GM21381 (cell line): ENCODE measurements around the gene ASPSCR1.

Source experiments
- ATAC-seq: cut with Tn5 transposase; IDR thresholded peaks from one replicate; pipeline ENCODE4 v1.9.1; 2021; ENCODE audit warnings: mild to moderate bottlenecking, moderate library complexity; ENCODE audit not compliant: unreplicated experiment

Gene ASPSCR1

DNA sequence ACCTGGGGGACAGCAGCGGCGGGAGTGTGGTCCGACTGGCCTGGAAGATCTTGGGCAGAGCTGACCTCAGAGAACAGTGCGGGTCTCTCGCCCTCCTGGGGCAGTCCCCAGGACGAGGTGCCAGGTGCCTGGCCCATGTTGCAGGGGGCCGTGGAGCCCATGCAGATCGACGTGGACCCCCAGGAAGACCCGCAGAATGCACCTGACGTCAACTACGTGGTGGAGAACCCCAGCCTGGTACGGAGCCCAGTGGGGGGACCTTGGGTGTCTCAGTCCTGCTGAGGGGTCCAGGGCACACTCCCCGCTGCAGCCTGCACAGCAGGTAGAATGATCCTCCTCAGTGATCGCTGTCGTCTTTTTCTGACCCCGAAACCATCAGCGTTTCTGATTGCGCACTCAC lies 75.7 kb downstream of the ASPSCR1 start:
- no peak for ATAC-seq

DNA sequence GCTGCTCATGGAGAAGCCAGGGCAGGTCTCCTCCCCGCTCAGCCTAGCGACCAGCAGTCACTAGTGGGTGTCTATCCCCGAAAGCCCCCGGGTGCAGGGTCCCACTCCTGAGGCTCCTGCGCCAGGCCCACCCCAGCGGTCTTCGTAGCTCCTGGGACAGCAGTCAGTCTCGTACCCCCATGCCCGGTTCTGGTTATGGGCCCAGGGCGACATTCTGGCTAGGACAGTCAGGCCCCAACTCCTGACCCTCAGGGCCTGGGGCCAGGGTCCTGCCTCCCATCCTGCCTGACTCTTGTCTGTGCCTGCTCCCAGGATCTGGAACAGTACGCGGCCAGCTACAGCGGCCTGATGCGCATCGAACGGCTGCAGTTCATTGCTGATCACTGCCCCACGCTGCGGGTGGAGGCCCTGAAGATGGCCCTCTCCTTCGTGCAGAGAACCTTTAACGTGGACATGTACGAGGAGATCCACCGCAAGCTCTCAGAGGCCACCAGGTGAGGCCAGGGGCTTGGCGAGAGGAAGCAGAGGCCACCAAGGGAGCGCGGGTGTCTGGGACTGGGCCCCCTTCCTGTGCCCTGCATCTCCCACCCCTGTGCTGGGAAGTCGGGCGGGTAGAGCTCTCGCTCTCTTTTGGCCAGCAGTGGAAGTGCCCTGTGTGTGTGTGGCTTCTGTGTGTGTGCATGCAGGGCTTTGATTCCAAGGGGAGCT lies 76.3 kb downstream of the ASPSCR1 start:
- no peak for ATAC-seq

DNA sequence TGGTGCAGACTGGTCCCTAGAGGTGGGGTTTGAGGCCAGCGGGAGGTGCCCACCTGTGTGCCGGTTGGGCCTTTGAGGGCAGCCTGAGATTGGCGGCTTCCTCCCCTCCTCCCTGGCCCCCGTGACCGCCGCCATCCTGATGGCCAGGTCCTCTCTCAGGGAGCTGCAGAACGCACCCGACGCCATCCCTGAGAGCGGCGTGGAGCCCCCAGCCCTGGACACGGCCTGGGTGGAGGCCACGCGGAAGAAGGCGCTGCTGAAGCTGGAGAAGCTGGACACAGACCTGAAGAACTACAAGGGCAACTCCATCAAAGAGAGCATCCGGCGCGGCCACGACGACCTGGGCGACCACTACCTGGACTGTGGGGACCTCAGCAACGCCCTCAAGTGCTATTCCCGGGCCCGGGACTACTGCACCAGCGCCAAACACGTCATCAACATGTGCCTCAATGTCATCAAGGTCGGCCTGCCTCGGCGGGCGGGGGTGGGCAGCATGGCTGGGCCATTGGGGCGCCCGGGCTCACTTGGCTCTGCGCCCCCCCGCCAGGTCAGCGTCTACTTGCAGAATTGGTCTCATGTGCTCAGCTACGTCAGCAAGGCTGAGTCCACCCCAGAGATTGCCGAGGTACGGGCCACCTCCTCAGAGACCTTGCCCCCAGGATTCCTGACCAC lies 77.1 kb downstream of the ASPSCR1 start:
- ATAC-seq: no peak

DNA sequence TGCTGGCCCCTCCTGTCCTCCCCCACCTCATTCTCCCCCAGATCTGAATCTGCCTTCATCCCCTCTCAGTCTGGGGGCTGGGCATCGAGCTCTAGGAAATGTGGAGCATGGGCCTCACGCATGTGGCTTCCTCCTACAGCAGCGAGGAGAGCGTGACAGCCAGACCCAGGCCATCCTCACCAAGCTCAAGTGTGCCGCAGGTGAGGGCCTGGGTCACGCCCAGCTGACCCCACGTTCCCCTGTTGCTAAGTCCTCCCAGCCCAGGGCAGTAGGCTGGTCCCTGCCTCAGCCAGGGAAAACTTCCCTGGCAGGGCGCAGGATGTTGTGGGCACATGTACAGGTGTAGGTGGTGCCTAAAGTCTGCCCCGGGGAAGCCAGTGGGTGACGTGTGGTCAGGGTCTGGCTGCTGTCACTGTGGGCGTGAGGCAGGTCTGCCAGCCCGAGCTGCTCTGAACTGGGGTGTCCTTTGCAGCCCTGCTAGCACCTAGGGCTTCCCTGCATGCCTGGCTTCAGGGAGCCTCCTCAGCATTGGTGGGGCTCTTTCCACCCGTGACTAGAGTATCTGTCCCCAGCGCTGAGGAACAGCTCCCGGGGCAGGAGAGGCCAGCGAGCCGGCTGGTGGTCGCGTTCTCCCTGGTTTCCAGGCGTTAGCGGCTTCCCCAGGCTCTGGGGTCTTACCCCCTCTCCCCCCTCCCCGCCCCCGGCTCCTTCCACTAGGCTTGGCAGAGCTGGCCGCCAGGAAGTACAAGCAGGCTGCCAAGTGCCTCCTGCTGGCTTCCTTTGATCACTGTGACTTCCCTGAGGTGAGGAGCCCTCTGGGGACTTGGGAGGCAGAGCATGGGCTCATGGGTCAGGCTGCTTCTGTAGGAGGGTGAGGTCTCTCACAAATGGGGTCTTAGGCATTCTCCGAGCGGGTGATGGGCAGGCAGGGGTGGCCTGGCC lies 77.9 kb downstream of the ASPSCR1 start:
- no peak for ATAC-seq

DNA sequence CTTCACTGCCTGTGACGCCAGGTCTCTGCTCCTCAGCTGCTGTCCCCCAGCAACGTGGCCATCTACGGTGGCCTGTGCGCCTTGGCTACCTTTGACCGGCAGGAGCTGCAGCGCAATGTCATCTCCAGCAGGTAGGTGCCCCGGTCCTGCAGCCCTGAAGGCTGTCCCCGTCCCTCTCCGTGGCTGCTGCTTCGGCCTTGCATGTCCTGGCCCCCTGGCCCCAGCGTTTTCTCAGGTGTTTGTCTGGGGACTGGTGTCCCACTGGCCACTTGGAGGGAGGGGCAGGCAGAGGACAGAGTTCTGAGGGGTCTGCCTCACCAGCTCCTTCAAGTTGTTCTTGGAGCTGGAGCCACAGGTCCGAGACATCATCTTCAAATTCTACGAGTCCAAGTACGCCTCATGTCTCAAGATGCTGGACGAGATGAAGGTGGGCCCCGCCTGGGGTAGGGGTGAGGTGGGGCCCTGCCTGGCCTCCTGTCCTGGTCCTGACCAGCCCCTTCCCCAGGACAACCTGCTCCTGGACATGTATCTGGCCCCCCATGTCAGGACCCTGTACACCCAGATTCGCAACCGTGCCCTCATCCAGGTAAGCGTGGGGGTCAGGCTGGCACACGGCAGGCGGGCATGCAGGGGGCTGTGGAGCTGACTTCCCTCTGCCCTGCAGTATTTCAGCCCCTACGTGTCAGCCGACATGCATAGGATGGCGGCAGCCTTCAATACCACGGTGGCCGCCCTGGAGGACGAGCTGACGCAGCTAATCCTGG lies 78.7 kb downstream of the ASPSCR1 start:
- ATAC-seq: no peak

DNA sequence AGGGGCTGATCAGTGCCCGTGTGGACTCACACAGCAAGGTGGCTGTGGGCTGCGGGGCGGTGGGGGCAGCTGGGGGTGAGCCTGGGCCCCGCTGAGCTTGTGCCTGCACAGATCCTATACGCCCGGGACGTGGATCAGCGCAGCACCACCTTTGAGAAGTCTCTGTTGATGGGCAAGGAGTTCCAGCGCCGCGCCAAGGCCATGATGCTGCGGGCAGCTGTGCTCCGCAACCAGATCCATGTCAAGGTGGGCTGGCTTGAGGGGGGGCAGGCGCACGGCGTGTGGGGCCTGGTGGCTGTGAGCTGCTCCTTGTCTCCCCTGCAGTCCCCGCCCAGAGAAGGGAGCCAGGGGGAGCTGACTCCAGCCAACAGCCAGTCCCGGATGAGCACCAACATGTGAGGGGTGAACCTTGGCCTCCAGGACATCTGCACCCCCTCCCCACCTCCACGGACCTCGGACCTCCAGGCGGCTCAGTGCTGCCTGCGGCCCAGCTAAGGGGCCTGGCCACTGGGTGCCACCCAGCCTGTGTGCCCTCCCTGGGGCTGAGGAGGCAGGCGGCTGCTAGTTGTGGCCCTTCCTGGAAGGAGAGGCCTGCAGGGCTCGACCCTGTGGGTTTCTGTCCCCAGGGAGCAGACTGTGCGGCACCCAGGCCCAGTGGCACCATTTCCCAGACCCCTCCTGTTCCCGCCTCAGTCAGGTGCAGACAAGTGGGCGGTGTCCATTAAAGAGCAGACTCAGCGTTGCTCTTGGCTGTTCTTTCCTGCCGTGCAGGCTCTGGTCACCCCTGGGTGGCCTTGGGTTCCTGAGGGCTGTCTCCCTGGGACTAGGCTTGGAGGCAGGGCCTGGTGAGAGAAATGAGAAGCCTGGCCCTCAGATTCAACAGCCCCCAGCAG lies 79.5 kb downstream of the ASPSCR1 start:
- ATAC-seq: no peak

DNA sequence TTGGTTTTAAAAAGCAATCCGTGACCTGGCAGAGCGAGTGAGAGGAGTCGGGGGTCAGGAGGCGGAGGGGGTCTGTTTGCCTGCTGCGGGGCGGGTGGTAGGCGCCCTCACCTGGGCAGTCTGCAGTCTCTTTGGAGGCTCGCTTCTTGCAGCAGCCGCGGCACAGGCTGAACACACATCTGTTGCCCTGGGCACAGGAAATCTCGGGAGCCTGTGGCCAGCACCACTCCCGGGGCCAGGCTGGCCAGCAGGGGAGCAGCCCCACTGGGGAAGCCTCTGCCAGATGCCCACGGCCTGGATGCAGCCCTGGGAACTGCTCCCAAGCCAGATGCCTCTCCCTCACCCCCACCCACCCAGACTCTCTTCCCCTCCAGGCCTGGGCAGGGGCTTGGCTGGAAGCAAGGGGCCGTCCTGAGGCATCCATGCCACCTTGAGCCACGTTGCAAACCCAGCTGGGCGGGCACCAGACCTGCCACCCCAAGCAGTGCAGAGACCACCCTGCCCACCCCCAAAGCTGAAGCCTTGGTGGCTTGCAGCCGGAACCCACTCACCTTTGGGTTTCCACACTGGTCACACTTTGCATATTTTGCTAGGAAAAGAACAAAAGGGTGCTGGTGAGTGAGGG lies 80.9 kb downstream of the ASPSCR1 start:
- no peak for ATAC-seq

DNA sequence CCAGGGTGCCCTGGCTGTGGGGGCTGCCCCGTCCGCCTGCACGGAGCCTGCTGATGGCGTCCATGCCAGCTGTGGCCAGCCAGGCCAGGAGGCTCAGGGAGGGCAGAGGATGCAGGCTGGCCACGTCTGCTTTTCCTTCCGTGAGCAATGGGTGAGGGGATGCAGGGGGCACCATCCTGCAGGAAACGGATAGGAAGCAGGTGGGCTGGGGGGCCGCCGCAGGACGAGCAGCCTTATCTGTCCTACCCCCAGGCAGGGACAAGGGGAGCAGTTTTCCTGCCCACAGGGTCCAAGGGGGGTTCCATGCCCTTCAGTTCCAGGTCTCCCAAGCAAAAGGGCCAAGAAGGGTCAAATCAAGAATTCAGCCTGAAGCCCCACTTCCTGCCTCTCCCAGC lies 81.4 kb downstream of the ASPSCR1 start:
- no peak for ATAC-seq

DNA sequence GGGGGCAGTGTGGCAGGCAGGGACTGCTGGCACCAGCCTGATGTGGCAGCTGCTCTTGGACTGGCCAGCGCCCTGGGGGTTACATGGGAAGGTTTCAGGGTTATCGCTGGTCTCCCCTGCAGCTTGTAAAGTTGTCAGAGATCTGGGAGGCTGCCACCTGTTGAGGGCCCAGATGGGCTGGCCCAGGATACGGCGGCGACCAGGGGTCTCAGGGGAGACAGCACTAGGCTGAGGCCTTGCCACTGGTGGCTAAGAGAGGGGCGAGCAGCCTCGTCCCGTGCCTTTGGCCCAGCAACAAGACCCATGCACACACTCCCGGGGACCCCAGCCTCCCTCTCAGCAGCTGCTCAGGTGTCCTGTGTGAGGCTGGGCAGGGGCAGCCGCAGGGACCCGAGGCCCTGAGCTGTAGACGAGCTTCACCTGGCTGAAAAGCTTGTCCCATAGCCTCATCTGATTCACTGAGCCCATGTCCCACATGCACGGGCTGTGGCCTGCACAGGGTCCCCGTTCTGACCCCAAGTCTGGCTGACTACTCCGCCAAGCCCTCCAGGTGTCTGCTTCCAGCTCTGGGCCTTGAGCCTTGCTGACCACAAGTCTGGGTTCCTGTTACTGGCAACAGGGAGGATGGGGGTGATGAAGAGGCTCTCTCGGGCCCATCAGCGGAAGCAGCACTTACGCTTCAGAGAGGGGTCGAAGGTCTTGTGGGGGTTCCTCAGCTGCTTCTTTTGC lies 82.0 kb downstream of the ASPSCR1 start:
- ATAC-seq: no peak

DNA sequence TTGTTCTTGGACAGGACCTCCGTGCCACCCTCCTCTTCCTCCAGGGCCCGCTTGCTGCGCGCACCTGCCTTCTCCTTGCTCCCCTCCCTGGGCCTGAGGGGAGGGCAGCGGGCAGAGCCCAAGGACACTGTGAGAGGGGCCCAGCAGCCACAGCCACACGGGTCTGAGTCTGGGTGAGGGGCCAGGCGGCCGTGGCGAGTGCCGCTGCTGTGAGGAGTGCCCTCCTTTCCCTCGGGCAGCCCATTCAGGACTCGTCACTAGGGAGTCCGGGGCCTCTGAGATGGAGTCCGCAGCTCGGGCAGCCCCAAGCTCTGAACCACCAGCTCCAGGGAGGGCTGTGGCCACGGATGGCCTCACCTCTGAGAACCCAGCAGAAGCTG lies 82.6 kb downstream of the ASPSCR1 start:
- ATAC-seq: no peak

DNA sequence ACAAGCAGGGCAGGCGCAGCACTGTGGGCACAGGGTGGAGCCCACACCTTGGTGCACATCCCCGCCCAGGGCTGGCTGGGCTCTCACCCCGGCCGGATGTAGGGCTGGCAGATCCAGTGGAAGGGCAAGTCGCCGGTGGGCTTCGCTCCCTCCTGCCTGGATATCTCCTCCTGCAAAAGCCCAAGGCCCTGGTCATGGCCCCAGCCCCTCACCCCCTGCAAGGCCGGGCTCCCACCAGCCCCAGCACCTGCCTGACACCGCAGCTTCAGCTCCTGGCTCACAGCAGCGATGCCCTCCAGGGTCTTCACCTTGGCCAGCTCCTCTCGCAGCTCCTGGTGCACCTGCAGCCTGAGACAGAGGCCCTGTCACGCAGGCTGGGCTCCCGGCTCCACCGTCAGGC lies 83.2 kb downstream of the ASPSCR1 start:
- ATAC-seq: no peak

DNA sequence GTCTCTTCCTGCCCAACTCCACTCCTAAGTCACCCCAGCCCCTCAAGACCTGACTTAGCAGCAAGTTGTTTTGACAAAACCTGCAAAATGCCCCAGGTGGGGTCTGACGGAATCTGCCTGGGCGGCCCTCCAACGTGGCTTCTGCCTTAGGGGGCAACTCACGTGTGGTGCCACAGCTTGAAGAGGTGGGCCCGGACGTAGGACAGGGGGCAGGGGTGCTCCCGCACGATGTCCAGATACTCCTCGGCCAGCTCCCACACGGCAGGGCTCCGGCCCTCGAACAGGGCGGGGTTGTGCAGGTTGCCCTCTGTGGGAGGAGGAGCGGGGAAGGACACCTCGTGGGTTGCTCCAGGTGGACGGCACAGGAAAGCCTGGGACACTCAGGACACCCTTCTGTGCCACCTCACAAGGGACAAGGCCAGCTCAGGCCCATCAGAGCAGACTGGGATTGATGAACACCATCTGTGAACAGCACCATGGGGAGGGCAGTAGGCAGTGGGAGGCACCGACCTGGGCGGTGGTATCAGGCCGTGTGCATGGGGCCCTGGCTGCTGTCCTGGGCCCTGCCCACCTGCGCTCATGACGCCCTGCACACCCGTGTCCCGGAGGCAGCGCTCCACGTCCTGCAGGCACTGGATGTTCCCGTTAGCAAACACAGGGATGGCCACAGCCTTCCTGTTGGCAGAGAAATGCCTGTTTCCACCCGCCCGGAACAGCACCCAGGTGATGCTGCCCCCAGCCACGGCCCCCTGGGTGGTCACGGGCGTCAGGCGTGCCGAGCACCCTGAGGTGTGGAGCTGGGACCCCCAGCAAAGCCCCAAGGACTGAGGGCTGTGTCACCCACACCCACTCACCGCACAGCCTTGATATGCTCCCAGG lies 83.9 kb downstream of the ASPSCR1 start:
- no peak for ATAC-seq

DNA sequence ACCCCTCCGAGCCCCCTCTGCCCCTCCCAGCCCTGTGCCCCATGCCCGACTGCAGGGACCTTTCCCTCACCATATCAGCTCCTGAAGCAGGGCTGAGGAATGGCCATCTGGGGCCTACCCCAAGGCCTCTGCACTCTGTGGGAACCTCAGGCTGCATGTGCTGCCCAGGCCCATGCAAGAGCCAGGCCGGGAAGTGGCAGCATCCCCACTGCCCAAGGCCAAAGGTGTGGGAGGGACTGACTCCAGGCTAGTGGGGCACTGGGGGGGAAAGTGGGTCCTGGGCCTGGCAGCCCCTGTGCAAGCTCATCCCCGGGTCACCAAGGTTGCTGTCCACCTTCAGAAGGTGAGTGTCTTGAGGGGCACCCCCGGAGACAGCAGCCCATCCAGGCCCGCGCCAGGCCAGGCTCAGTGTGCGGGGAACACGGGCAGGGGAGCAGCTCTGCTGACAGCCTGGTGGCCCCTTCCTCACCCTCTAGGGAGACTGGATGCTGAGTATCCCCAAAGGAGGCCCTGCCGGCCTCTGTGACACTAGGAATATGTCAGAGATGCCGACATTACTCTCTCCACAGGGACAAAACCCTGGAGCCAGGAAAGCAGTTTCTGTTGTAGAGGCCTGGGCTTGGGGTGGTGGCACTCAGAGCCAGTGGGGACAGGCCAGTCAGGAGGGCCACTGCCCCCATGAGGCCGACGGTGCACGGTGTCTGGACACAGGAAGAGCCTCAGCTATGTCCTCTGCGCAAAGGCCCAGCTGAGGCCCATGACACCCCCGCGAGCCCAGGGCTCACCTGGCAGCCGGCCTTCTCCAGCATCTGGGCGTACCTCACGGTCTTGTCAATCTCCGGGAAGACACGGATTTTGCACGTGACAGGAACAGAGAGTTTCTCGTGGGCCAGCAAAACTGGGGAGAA lies 84.9 kb downstream of the ASPSCR1 start:
- ATAC-seq: no peak

DNA sequence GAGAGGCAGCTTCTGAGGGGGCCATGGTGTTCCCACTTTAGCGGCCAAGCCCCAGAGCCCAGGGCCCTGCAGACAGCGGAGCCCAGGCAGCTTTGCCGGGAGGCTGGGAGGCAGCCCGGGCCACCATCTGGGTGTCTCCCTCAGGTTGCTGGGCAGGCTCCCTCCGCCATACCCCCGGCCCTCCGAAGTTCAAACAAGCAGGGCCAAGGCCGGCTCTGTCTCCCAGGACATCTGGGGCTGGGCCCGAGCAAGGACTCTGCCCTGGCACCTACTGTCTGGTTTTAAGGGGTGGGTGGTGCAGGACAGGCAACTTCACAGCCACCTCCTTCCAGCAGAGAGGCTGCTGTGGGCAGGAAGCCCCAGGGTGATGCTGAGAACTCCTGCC lies 85.5 kb downstream of the ASPSCR1 start:
- no peak for ATAC-seq

DNA sequence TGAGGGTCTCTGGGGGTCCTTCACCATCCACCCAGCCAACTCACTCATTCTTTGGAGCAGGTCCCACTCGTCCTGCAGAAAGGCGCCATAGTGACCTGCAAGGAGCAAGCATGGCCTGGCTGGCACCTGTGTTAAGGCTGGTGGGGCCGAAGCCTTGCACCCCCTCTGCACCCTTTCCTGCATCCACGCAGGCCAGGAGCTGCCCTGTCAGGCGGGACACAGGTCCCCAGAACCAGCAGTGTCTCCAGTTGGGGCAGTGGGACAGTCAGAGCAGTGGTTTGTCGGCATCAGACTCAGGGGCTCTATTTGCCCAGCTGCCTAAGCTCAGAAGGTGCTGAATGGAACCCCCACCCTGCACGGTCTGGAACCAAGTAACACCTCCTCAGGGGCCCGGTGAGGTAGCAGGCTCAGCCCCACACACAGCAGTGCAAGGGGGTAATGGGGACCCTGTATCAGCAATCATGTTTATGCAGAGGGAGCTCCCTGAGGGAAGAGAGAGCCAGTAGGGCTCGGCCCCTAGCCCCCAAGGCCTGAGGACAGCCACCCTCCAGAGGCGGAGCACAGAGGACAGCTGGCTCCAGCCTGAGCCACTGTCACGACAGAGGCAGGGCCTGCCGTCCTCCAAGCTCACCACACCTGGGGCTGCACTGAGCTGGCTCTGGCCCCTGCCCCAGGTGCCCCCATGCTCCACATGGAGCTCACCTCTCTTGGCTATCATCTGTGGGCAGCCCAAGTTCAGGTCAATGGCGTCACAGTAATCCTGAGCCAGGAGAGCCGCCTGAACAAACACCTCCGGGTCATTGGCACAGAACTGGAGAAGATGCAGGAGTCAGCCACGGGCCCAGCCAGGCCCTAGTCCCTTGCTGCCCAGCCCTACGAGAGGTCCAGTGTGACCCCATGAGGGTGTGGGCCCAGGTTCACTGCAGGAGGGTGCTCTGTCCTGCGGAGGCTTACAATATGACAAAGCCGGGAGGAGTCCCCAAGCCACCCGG lies 86.3 kb downstream of the ASPSCR1 start:
- no peak for ATAC-seq
